Muscle layer of colon (tissue), 2 donors: ENCODE results near the gene FAM72C.
"Not testable (repeated sequence)": the region's sequence is repeated elsewhere in the genome, so short reads cannot be mapped to it uniquely, and the experiment has no call there.

Source experiments
- H3K27ac ChIP-seq: one replicate; pipeline ENCODE4 v1.7.0; 2013; ENCODE audit warnings: low read depth, mild to moderate bottlenecking, low read length, moderate library complexity
- H3K27me3 ChIP-seq, 2 donors: one replicate each; pipeline ENCODE4 v1.7.0; 2013; ENCODE audit warnings: low read length in 2 of 2, mild to moderate bottlenecking in 2 of 2; ENCODE audit not compliant: insufficient read depth in 2 of 2, control insufficient read depth in 1 of 2
- H3K36me3 ChIP-seq: one replicate; pipeline ENCODE4 v1.7.0; 2013; ENCODE audit warnings: mild to moderate bottlenecking, low read length; ENCODE audit not compliant: insufficient read depth
- H3K4me1 ChIP-seq: one replicate; pipeline ENCODE4 v1.7.0; 2013; ENCODE audit warnings: mild to moderate bottlenecking, low read length; ENCODE audit not compliant: insufficient read depth
- H3K4me3 ChIP-seq, 2 donors: one replicate each; pipeline ENCODE4 v1.7.0; 2013; ENCODE audit warnings: low read length in 2 of 2, low read depth in 1 of 2, mild to moderate bottlenecking in 1 of 2, moderate library complexity in 1 of 2
- H3K9ac ChIP-seq: one replicate; pipeline ENCODE4 v1.7.0; 2013; ENCODE audit warnings: low read length
- H3K9me3 ChIP-seq: one replicate; pipeline ENCODE4 v1.7.0; 2013; ENCODE audit warnings: mild to moderate bottlenecking, low read length
- donor health status: abdominal sarcoma.
- donor health status: Adenocarcinoma of cecum.

The FAM72C gene

GRCh38 chr1:143971924-143972700 lies at the start of gene FAM72C:
FAM72C (minus strand) TSS chr1:143971986; CDS start chr1:143971141, 845 bp downstream.
- not testable (repeated sequence) for H3K4me3 ChIP-seq, H3K27ac ChIP-seq, H3K9ac ChIP-seq, H3K4me1 ChIP-seq, H3K9me3 ChIP-seq, H3K36me3 ChIP-seq, H3K27me3 ChIP-seq

DNA sequence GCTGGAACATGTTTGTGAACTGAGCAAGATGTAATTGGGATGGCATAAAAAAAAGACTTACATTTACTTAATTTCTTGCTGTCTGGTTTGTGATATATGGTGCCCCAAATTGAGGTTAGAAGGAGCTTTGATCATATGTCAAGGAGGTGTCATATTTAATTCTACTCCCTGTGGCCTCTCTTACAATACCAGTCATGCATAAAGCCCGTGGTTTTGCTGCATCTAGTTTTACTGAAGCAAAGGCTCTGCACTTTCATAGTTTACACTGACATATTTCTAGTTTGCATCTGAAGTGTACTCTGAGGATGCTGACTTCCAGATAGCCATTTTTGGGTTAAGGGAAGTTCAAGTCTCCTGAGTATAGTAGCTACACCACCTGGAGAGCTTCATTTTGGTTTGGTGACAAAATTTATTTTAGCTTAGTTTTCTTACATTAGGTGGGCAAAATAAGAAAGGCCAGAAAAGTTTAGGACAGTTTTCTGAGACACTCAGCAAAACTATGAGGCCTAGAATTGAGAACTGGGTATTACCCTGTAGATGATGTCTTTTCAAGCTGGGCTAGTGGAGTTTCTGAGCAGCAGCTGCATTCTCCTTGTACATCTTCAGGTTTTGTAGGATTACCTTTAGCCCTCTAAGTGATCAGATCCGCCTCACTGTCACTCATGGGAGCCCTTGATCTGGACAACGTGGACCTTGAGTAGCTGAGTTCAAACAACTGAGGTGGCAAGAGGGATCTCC lies 48.4 kb upstream of the FAM72C start:
- not testable (repeated sequence) for H3K4me3 ChIP-seq, H3K9me3 ChIP-seq, H3K27ac ChIP-seq, H3K27me3 ChIP-seq, H3K9ac ChIP-seq, H3K36me3 ChIP-seq, H3K4me1 ChIP-seq

- not testable (repeated sequence) for H3K27me3 ChIP-seq, H3K36me3 ChIP-seq, H3K27ac ChIP-seq, H3K4me3 ChIP-seq, H3K4me1 ChIP-seq, H3K9ac ChIP-seq, H3K9me3 ChIP-seq
These were observed 47.3 kb upstream of the FAM72C start for GRCh38 chr1:144019101-144019500.

GRCh38 chr1:144015180-144015966 lies 43.6 kb upstream of the FAM72C start:
- H3K9me3 ChIP-seq, H3K4me1 ChIP-seq, H3K27ac ChIP-seq, H3K36me3 ChIP-seq, H3K27me3 ChIP-seq, H3K4me3 ChIP-seq, H3K9ac ChIP-seq: not testable (repeated sequence)

DNA sequence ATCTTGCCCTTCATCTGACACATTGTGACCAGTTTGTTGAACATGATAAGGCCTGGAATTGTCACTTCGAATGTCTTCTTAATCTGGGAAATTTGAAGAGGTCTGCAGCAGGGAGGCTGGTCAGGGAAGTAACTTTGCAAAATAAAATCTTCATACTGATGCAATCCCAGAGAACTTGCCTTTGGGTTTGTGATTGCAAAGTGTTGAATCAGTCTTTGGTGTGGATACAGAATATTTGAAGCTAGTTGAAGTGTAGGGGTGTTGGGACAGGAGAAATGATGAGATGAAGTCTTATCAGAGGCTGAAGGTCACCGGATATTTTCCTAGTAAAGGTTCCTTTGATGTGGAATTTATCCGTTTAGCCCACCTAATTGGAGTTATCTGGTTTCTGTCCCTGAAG lies 42.7 kb upstream of the FAM72C start:
- not testable (repeated sequence) for H3K27ac ChIP-seq, H3K4me1 ChIP-seq, H3K4me3 ChIP-seq, H3K27me3 ChIP-seq, H3K9me3 ChIP-seq, H3K9ac ChIP-seq, H3K36me3 ChIP-seq

DNA sequence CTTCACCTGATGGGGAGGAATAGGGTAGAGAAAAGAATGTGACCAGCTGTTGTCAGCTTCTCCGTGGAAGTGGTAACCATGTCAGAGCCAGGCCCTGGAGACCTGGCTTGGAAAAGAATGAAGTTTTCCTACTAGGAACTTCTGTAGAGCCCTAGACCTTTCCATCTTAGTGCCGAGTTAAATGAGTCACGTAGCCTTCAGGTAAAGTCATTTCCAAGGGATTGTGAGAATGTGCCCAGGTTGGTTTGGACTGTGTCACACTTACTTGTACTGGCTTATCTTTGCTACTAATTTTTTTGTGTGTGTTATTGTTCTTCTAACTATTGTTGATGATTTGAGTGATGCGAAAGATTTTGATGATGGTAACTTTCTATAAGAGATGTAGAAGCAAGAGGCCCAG lies 42.3 kb upstream of the FAM72C start:
- not testable (repeated sequence) for H3K27me3 ChIP-seq, H3K4me3 ChIP-seq, H3K9me3 ChIP-seq, H3K4me1 ChIP-seq, H3K9ac ChIP-seq, H3K27ac ChIP-seq, H3K36me3 ChIP-seq

DNA sequence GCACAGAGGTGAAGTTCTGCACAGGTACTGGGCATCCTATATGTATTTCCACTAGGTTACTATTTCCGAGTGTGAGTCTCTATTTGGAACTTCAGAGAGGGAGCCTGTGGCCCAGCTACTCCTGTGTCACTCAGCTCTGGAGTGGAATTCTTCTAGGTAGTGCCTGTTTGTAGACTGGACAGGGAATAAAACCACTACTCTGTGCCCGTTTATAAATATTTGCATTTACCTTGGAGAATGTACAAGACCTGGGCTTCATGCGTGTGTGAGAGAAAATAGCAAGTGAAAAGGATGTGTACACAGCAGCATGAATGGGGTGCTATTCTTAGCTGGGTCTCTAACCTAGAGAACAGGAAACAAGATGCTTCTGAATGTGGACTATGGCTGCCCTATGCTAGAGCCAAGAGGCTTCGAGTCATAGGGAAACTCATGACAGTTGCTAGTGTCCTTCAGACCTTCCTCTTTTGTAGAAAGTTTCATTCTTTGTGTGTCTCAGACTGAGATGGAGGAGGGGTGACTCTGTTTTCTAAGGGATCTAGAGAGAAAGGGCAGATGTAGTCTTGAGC lies 40.5 kb upstream of the FAM72C start:
- H3K9ac ChIP-seq, H3K4me1 ChIP-seq, H3K27ac ChIP-seq, H3K4me3 ChIP-seq, H3K36me3 ChIP-seq, H3K27me3 ChIP-seq, H3K9me3 ChIP-seq: not testable (repeated sequence)

GRCh38 chr1:144009410-144009809 lies 37.6 kb upstream of the FAM72C start:
- H3K4me3 ChIP-seq, H3K4me1 ChIP-seq, H3K27me3 ChIP-seq, H3K27ac ChIP-seq, H3K9ac ChIP-seq, H3K36me3 ChIP-seq, H3K9me3 ChIP-seq: not testable (repeated sequence)

DNA sequence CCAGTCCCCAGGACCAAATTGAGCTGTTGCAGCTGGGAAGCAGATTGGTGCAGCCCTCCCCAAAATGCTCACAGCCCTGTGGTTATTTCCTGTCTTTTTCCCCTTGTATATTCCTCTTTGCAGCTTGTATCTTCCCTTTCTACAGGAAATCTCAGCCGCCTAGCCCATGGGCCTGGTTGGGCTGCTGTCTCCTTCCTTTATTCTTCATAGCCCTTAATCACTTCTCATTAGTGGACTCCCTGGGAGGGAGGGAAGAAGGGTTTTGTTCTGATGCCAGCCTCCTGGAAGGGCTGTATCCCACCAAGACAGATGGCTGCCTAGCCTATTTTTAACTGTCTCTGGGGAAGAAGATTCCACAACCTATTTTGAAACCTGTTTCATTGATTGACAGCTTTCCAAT lies 32.5 kb upstream of the FAM72C start:
- not testable (repeated sequence) for H3K27ac ChIP-seq, H3K4me1 ChIP-seq, H3K27me3 ChIP-seq, H3K4me3 ChIP-seq, H3K36me3 ChIP-seq, H3K9me3 ChIP-seq, H3K9ac ChIP-seq

DNA sequence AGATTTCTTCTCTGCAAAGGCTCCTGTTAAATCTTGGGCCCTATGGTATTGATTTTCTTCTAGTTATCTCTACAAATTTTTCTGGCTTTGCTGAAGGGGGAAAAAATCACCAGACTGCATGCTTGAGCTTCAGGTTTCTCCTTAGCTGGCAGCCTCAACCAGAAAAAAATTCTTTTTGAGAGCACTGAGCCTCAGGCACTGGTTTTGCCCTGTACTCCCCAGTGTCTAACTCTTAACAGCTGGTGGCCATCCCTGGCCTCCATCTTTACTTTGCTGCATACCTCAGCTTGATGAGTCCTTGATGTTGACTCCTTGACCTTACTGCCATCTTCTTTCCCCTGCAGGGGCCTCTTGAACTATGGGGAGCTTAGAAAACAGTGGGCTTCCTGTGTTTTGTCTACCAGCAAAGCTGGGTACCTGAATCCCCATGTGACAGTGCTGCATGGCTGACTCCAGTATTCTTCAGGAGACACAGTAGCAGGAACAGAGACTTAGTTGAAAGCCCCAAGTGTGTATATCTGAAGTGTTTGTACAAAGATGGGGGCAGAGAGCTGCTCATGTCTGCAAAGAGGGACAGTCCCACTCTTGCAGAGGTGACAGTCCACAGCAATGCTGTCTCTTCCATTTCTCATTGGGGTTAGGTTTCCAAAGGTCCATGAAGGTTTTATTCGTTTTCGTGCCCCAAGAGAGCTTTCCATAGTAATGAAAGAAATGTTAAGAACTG lies 31.7 kb upstream of the FAM72C start:
- H3K9me3 ChIP-seq, H3K27me3 ChIP-seq, H3K9ac ChIP-seq, H3K27ac ChIP-seq, H3K4me3 ChIP-seq, H3K36me3 ChIP-seq, H3K4me1 ChIP-seq: not testable (repeated sequence)
